Measurements from ENCODE around the gene DNAI1. TPM values are rescaled to one million over a fixed set of nuclear protein-coding genes. Genes with fewer than 3 reads are reported as not detected.
A peak's percentile ranks its signal among the peaks of the same experiment; 100 is the strongest.

DNAI1 gene
- total and polyA plus RNA-seq, 2 of the 13 experiments (the other 11 are each of a cell fraction or from before 2014, with no cell fraction given), result not detected

GRCh38 chr9:34457266-34458012, 1.2 kb upstream of the DNAI1 start (continued):
- TF ChIP-seq ZNF512B (CRISPR knock-in tag; IDR thresholded peaks at IDR 0.05; ENCODE audit: borderline replicate concordance) (no peak), JUNB (CRISPR knock-in tag; IDR thresholded peaks at IDR 0.05; ENCODE audit: borderline replicate concordance) (no peak), ZSCAN20 (CRISPR knock-in tag; IDR thresholded peaks at IDR 0.05; ENCODE audit: borderline replicate concordance) (no peak), ZBTB7B (CRISPR knock-in tag; IDR thresholded peaks at IDR 0.05) (no peak), SMAD1 (CRISPR knock-in tag; IDR thresholded peaks at IDR 0.05; ENCODE audit: borderline replicate concordance, low read depth) (no peak), ZNF33B (CRISPR knock-in tag; IDR thresholded peaks at IDR 0.05) (no peak), ZMYM2 (CRISPR knock-in tag; IDR thresholded peaks at IDR 0.05) (no peak), ZBTB38 (CRISPR knock-in tag; IDR thresholded peaks at IDR 0.05) (peak; percentile 88), ZNF547 (CRISPR knock-in tag; IDR thresholded peaks at IDR 0.05) (no peak), ZNF7 (CRISPR knock-in tag; IDR thresholded peaks at IDR 0.05) (no peak), ZNF350 (CRISPR knock-in tag; IDR thresholded peaks at IDR 0.05; ENCODE audit: borderline replicate concordance, low read depth) (no peak), HHEX (CRISPR knock-in tag; IDR thresholded peaks at IDR 0.05) (no peak), HINFP (CRISPR knock-in tag; IDR thresholded peaks at IDR 0.05; ENCODE audit: low read depth) (no peak), MEIS1 (CRISPR knock-in tag; IDR thresholded peaks at IDR 0.05; ENCODE audit: borderline replicate concordance) (no peak), ZFP90 (CRISPR knock-in tag; IDR thresholded peaks at IDR 0.05; ENCODE audit: borderline replicate concordance) (no peak), CREBL2 (CRISPR knock-in tag; IDR thresholded peaks at IDR 0.05; ENCODE audit: borderline replicate concordance) (no peak), ATF7 (IDR thresholded peaks at IDR 0.05) (peak; percentile 92), ATF7 (CRISPR knock-in tag; IDR thresholded peaks at IDR 0.05) (no peak), ZFP36 (IDR thresholded peaks at IDR 0.05; ENCODE audit: borderline replicate concordance, low read depth, low read length, partially characterized antibody) (no peak), PAF1 (CRISPR knock-in tag; IDR thresholded peaks at IDR 0.05) (no peak), RXRA (CRISPR knock-in tag; IDR thresholded peaks at IDR 0.05) (0 out of 2 replicates have a peak, but pooled peaks have one; percentile 8), TRIM24 (CRISPR knock-in tag; IDR thresholded peaks at IDR 0.05) (no peak), FOXO1 (CRISPR knock-in tag; IDR thresholded peaks at IDR 0.05) (no peak), ZNF503 (CRISPR knock-in tag; IDR thresholded peaks at IDR 0.05) (no peak), SRF (IDR thresholded peaks at IDR 0.05; ENCODE audit: low read depth, low read length) (no peak), ELF1 (CRISPR knock-in tag; IDR thresholded peaks at IDR 0.05) (no peak)

All from HepG2 (cell line).